Progenitor cell of endocrine pancreas (in vitro differentiated cells): ENCODE results near the gene MRPL23. TPM values are rescaled to one million over a fixed set of nuclear protein-coding genes. Genes with fewer than 3 reads are reported as not detected.
A peak's percentile ranks its signal among the peaks of the same experiment; 100 is the strongest.

Source experiments
- DNase-seq: peaks from one replicate; pipeline ENCODE4 v3.0.0; 2021; ENCODE audit warnings: low spot score; ENCODE audit not compliant: unreplicated experiment
- H3K27ac Mint-ChIP-seq: 2 replicates; pipeline ENCODE4 v1.8.0; 2021; ENCODE audit warnings: mild to moderate bottlenecking, moderate library complexity, mixed read lengths
- H3K27me3 Mint-ChIP-seq: 2 replicates; pipeline ENCODE4 v1.8.0; 2021; ENCODE audit warnings: mixed read lengths
- H3K36me3 Mint-ChIP-seq: 2 replicates; pipeline ENCODE4 v1.8.0; 2022; ENCODE audit warnings: mixed read lengths; ENCODE audit not compliant: insufficient read depth
- H3K4me1 Mint-ChIP-seq: 2 replicates; pipeline ENCODE4 v1.8.0; 2021; ENCODE audit warnings: low read depth, mixed read lengths
- H3K4me3 Mint-ChIP-seq: 2 replicates; pipeline ENCODE4 v1.8.0; 2021; ENCODE audit warnings: low read depth, mild to moderate bottlenecking, moderate library complexity, mixed read lengths
- H3K9me3 Mint-ChIP-seq: 2 replicates; pipeline ENCODE4 v1.8.0; 2021; ENCODE audit warnings: low read depth, mixed read lengths
- total RNA-seq: library from RNA; stranded (reverse); gene quantifications from 2 replicates; pipeline ENCODE4 v1.2.1, GENCODE V29; 2021
- TF ChIP-seq, protein P1 (sequence below): fragments of 200-600 bp; sonication (generic); IDR thresholded peaks from one replicate; pipeline ENCODE4 v1.5.0; 2021; ENCODE audit warnings: antibody characterized with exemption, mild to moderate bottlenecking; ENCODE audit not compliant: unreplicated experiment

Gene MRPL23
- total RNA-seq, 1 donor from 2014 or later = 38.1 TPM

- no peaks in the 10 kb centered on the region for H3K27me3 Mint-ChIP-seq
- no peaks in the 10 kb centered on the region for H3K9me3 Mint-ChIP-seq
- no peak for DNase-seq
- no peak overlapping the region for H3K27ac Mint-ChIP-seq
- H3K4me3 Mint-ChIP-seq = no peak overlapping the region
- no peaks in the 10 kb centered on the region for H3K36me3 Mint-ChIP-seq
- H3K4me1 Mint-ChIP-seq = no peaks in the 10 kb centered on the region
- TF ChIP-seq, protein P1, sequence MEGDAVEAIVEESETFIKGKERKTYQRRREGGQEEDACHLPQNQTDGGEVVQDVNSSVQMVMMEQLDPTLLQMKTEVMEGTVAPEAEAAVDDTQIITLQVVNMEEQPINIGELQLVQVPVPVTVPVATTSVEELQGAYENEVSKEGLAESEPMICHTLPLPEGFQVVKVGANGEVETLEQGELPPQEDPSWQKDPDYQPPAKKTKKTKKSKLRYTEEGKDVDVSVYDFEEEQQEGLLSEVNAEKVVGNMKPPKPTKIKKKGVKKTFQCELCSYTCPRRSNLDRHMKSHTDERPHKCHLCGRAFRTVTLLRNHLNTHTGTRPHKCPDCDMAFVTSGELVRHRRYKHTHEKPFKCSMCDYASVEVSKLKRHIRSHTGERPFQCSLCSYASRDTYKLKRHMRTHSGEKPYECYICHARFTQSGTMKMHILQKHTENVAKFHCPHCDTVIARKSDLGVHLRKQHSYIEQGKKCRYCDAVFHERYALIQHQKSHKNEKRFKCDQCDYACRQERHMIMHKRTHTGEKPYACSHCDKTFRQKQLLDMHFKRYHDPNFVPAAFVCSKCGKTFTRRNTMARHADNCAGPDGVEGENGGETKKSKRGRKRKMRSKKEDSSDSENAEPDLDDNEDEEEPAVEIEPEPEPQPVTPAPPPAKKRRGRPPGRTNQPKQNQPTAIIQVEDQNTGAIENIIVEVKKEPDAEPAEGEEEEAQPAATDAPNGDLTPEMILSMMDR = no peak
Observed at GRCh38 chr11:1982873-1983600, 35.9 kb downstream of the MRPL23 start.

- Mint-ChIP-seq H3K27me3 (no peaks in the 10 kb centered on the region), H3K9me3 (no peaks in the 10 kb centered on the region), H3K4me1 (no peaks in the 10 kb centered on the region), H3K36me3 (no peaks in the 10 kb centered on the region), H3K4me3 (no peak overlapping the region), H3K27ac (no peak overlapping the region)
- DNase-seq = no peak
- TF ChIP-seq, protein P1 = no peak
Observed at GRCh38 chr11:1983601-1983961, 36.4 kb downstream of the MRPL23 start.

DNA sequence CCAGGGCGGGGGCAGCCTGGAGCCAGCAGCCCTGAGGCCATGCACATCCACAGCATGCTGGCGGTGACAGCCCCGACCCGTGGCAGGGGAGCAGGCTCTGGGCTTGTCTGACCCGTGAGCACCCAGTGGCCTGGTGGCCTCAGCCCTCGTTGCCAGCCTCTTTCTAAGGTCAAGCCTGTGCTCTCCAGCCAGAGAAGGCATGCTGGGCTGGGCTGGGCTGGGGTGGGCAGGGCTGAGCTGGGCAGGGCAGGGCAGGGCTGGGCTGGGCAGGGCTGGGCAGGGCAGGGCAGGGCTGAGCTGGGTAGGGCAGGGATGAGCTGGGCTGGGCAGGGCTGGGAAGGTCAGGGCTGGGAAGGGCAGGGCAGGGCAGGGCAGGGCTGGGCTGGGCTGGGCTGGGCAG, 39.9 kb downstream of the MRPL23 start:
- Mint-ChIP-seq H3K27ac (no peak overlapping the region), H3K4me1 (no peaks in the 10 kb centered on the region), H3K9me3 (no peaks in the 10 kb centered on the region), H3K36me3 (no peaks in the 10 kb centered on the region), H3K27me3 (no peaks in the 10 kb centered on the region), H3K4me3 (no peak overlapping the region)
- TF ChIP-seq, protein P1 = no peak
- DNase-seq = no peak

DNA sequence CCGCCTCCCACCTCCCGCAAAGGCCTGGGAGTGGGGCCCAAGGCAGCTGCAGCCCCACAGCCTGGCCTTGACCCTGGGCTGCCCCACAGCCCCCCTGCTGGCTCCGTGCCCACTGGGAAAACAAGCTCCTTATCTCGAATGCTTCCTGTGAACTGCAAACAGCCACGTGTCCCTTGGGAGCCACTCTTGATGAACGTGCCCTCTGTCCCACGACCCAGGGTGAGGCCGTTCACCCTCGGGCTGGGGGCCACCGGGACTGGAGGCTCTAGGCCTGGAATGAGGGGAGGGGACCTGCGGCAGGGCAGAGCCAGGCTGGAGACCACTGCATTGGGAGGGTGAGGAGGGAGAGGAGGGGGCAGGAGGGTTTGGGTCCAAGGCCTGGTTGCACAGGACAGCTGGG, 41.0 kb downstream of the MRPL23 start:
- DNase-seq = no peak
- Mint-ChIP-seq H3K27ac (no peak overlapping the region), H3K9me3 (no peaks in the 10 kb centered on the region), H3K4me3 (no peak overlapping the region), H3K4me1 (no peaks in the 10 kb centered on the region), H3K27me3 (no peaks in the 10 kb centered on the region), H3K36me3 (no peaks in the 10 kb centered on the region)
- TF ChIP-seq, protein P1 = no peak

DNA sequence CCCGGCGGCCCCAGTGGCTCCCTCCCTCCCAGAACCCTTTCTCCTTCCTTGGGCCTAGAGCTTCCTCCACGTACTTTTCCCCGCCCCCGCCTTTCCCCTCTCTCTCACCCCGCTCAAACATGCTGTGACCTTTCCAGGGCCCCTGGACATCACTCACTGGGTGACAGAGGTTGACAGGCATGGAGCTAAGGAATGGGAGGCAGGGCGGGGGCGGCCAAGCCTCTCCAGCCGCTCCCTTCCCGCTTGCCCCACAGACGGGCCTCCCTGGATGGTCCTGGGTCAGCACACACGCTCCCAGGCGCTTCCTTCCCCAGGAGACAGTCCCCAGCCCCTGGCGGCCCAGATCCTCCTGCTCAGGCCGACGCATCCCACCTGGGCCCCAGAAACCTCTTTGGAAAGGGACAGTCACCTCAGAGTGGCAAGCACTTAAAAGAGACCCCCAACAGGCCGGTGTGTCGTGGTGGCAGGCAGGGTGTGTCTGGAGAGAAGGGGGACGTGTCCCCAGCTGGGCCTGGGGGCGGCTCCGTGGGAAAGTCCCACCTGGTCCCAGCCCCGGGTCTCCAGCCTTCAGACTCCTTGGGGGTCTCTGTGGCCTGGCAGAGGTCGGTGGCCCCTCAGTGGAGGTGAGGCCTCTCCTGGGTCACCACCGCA, 41.7 kb downstream of the MRPL23 start:
- DNase-seq = no peak
- Mint-ChIP-seq H3K27ac (peak overlapping the region; percentile 49), H3K27me3 (no peaks in the 10 kb centered on the region), H3K36me3 (no peaks in the 10 kb centered on the region), H3K4me3 (no peak overlapping the region), H3K4me1 (no peaks in the 10 kb centered on the region), H3K9me3 (no peaks in the 10 kb centered on the region)
- TF ChIP-seq, protein P1 = no peak
